ENCODE measurements around the gene PDPR. TPM values are rescaled to one million over a fixed set of nuclear protein-coding genes. Genes with fewer than 3 reads are reported as not detected.

The PDPR gene
- total and polyA plus RNA-seq, 2 of the 4 experiments (the other 2 are of a cell fraction): 12.2 to 19.4 TPM

GRCh38 chr16:70162041-70162451, 47.9 kb downstream of the PDPR start:
- dilution Hi-C loops (cut with HindIII; ENCODE audit: low sequenced_read_pairs, unreplicated experiment) (no loop called here), in situ Hi-C loops (cut with MboI; ENCODE audit: low sequenced_read_pairs) (no loop called here), intact Hi-C loops (cut with micrococcal nuclease) (no loop called here)
- Histone ChIP-seq H2AK9ac (replicated peaks; ENCODE audit: low read depth, low read length, poor library complexity) (no peak overlapping the region), H4K5ac (ENCODE audit: low read depth, low read length) (no peak overlapping the region), H3K79me1 (ENCODE audit: low read depth in 1 of 2, low read length in 2 of 2) (no peaks in the 10 kb centered on the region), H4K20me1 (ENCODE audit: insufficient read depth, low read length) (peaks cover 3% of the 10 kb centered on the region; the same call in 1 of the 2 replicates), H3K36me3 (ENCODE audit: control insufficient read depth, insufficient read depth, low read length) (peaks cover 33% of the 10 kb centered on the region), H2BK120ac (ENCODE audit: low read depth, low read length) (no peak overlapping the region), H3K9me3 (ENCODE audit: control insufficient read depth, insufficient read depth, low read length) (no peaks in the 10 kb centered on the region), H3K9me1 (ENCODE audit: insufficient read depth, low read length) (peaks cover 10% of the 10 kb centered on the region; the same call in 1 of the 2 replicates), H3K27ac (ENCODE audit: insufficient read depth, low read length) (no peak overlapping the region), H2AFZ (replicated peaks; ENCODE audit: low read length, poor library complexity) (peak overlapping the region; percentile 24), H3K27me3 (ENCODE audit: control insufficient read depth, insufficient read depth, low read length) (no peaks in the 10 kb centered on the region), H3K23ac (ENCODE audit: low read depth, low read length) (no peak overlapping the region), H2BK15ac (ENCODE audit: low read depth, low read length) (no peak overlapping the region), H2BK5ac (ENCODE audit: low read depth, low read length, poor library complexity, severe bottlenecking) (no peak overlapping the region), H3K4me3 (ENCODE audit: insufficient read depth, low read depth, low read length) (no peak overlapping the region), H4K8ac (ENCODE audit: low read depth in 2 of 2, low read length in 2 of 2) (no peak overlapping the region), H3K56ac (ENCODE audit: extremely low read depth, insufficient read depth, low read length) (no peak overlapping the region), H3K4ac (ENCODE audit: low read depth, low read length) (no peak overlapping the region), H2BK20ac (ENCODE audit: low read depth, low read length) (no peak overlapping the region), H3K9ac (ENCODE audit: low read depth, low read length) (no peak overlapping the region), H3K14ac (replicated peaks; ENCODE audit: low read depth, low read length) (no peak overlapping the region), H3K18ac (ENCODE audit: low read depth, low read length) (no peak overlapping the region), H3K4me2 (ENCODE audit: low read depth, low read length) (peak overlapping the region; percentile 49), H2AK5ac (ENCODE audit: low read depth, low read length) (no peak overlapping the region), H4K91ac (ENCODE audit: insufficient read depth, low read depth, low read length) (no peak overlapping the region), H3K4me1 (ENCODE audit: control insufficient read depth, insufficient read depth, low read length) (peaks cover 8% of the 10 kb centered on the region)
- BruUV-seq (replicated peaks): no TSS peak
- DNase-seq (peak; percentile 80), ATAC-seq (ENCODE audit: low read depth) (peak; percentile 84)
- ChIA-PET POLR2A (ENCODE audit: unreplicated experiment) (no interaction called here), CTCF (interaction anchor here (0.5 kb wide), 1 partner anchor 91 kb away, joined by 4 read pairs; no protein-coding TSS in a partner anchor)
- 55% methylated on average over 2 of the region's 7 CpGs; no CpG with 5 or more reads in 1 of the 2 experiments for WGBS, 2 experiments (ENCODE audit: extremely low coverage in 2 of 2, insufficient read length in 1 of 2)
- TF ChIP-seq RCOR1 (IDR thresholded peaks at IDR 0.05; ENCODE audit: insufficient replicate concordance, low read length) (no peak), FOS (IDR thresholded peaks at IDR 0.05; ENCODE audit: low read depth, low read length) (peak; percentile 75), CTCF (conservative IDR thresholded peaks at IDR 0.05; ENCODE audit: low read depth, low read length) (no peak), MAFK (IDR thresholded peaks at IDR 0.05; ENCODE audit: low read depth, low read length) (no peak), USF2 (IDR thresholded peaks at IDR 0.05; ENCODE audit: low read depth, low read length) (no peak), POLR2A (IDR thresholded peaks at IDR 0.05; ENCODE audit: low read depth, low read length) (no peak), MXI1 (IDR thresholded peaks at IDR 0.05; ENCODE audit: borderline replicate concordance, low read depth, low read length) (no peak), NFE2L2 (IDR thresholded peaks at IDR 0.05; ENCODE audit: low read depth, low read length) (no peak), ELK1 (IDR thresholded peaks at IDR 0.05; ENCODE audit: borderline replicate concordance, low read depth, low read length) (no peak), CEBPB (IDR thresholded peaks at IDR 0.05; ENCODE audit: low read depth, low read length) (0 out of 2 replicates have a peak, but pooled peaks have one; percentile 9), MAZ (IDR thresholded peaks at IDR 0.05; ENCODE audit: borderline replicate concordance, low read depth, low read length) (no peak), RAD21 (IDR thresholded peaks at IDR 0.05; ENCODE audit: low read length) (no peak), SMC3 (IDR thresholded peaks at IDR 0.05; ENCODE audit: low read depth, low read length) (no peak), BHLHE40 (IDR thresholded peaks at IDR 0.05; ENCODE audit: low read depth, low read length) (no peak)
